ENCODE results near the gene CASQ1. TPM values are rescaled to one million over a fixed set of nuclear protein-coding genes. Genes with fewer than 3 reads are reported as not detected.

Gene CASQ1
- total RNA-seq, 6 donors from 2014 or later: 0.17 to 0.91 TPM; not detected in 4

DNA sequence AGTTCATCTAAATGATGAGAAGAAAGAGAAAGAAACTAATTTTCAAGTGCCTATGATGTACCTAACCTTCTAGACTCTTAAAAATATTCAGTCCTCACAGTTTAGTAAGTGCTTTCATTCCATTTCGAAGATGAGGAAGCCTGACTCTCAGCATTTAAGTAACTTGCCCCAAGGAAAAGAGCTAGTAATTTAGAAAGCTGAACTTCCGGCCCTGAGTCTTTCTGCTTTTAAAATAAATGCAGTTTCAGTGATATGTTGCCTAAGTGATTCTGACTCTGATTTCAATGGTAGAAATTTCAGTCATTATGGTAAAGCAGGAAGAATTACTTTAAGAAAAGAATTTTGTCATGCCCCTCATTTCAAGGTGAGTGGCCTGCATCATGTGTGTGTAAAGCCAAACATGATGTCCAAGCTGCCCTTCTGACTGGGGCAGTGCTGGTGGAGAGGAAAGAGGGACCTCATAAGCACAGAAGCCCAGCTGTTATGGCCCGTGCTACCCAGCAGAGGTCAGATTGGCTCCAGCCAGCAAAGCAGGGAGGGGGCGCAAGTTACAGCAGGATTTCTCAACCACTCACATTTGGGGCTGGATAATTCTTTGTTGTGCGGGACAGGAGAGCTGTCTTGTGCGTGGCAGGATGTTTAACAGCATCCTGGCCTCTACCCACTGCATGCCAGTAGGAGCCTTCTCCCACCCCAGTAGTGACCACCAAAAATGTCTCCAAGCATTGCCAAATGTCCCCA, 28.2 kb upstream of the CASQ1 start:
- TF ChIP-seq EP300 (IDR thresholded peaks at IDR 0.05) (no peak), POLR2A (IDR thresholded peaks at IDR 0.05) (no peak)
- TF ChIP-seq, protein P1, sequence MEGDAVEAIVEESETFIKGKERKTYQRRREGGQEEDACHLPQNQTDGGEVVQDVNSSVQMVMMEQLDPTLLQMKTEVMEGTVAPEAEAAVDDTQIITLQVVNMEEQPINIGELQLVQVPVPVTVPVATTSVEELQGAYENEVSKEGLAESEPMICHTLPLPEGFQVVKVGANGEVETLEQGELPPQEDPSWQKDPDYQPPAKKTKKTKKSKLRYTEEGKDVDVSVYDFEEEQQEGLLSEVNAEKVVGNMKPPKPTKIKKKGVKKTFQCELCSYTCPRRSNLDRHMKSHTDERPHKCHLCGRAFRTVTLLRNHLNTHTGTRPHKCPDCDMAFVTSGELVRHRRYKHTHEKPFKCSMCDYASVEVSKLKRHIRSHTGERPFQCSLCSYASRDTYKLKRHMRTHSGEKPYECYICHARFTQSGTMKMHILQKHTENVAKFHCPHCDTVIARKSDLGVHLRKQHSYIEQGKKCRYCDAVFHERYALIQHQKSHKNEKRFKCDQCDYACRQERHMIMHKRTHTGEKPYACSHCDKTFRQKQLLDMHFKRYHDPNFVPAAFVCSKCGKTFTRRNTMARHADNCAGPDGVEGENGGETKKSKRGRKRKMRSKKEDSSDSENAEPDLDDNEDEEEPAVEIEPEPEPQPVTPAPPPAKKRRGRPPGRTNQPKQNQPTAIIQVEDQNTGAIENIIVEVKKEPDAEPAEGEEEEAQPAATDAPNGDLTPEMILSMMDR (IDR thresholded peaks at IDR 0.05): peak in 2 of 6 experiments; percentile 29 to 37
- Histone ChIP-seq H3K27me3 (no peaks in the 10 kb centered on the region), H3K27ac (no peak overlapping the region), H3K4me1 (peaks cover 0 to 7% (median 3%) of the 10 kb centered on the region in 4 donors), H3K36me3 (no peaks in the 10 kb centered on the region), H3K9me3 (no peaks in the 10 kb centered on the region), H3K4me3 (no peak overlapping the region)
- peak in 1 of 2 donors; percentile 20 for ATAC-seq (ENCODE audit: low FRiP score in 2 of 2)
- DNase-seq: peak in 1 of 2 donors; percentile 39
- 53 to 65% methylated on average over 4 to 6 of the region's 6 CpGs for WGBS, 2 donors

DNA sequence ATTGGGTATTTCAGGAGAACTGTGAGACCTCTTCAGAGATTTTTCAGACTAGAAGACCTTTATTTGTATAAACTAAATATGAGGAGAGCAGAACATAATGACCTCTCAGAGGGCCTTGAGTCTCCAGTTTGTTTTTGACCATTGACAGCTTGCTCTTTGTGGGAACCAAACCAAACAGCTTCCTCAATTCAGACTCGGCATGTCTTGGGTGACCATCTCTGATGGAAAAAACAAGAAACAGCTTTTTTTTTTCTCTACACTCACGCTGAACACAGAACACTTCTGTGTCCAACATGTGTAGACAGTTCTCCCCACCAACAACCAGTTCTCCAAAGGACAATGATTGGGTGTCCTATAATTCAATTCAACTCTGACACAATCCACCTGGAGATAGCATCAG, 27.4 kb upstream of the CASQ1 start:
- Histone ChIP-seq H3K4me3 (no peak overlapping the region), H3K27ac (no peak overlapping the region), H3K36me3 (no peaks in the 10 kb centered on the region), H3K9me3 (no peaks in the 10 kb centered on the region), H3K27me3 (no peaks in the 10 kb centered on the region), H3K4me1 (peaks cover 0 to 7% (median 3%) of the 10 kb centered on the region in 4 donors)
- WGBS, 2 donors: 57 to 61% methylated on average over 2 of the region's 2 CpGs
- ATAC-seq (ENCODE audit: low FRiP score in 2 of 2): no peak
- TF ChIP-seq POLR2A (IDR thresholded peaks at IDR 0.05) (no peak), POLR2AphosphoS5 (IDR thresholded peaks at IDR 0.05) (no peak), EP300 (IDR thresholded peaks at IDR 0.05) (no peak)
- TF ChIP-seq, protein P1 (IDR thresholded peaks at IDR 0.05): no peak
- DNase-seq: no peak

DNA sequence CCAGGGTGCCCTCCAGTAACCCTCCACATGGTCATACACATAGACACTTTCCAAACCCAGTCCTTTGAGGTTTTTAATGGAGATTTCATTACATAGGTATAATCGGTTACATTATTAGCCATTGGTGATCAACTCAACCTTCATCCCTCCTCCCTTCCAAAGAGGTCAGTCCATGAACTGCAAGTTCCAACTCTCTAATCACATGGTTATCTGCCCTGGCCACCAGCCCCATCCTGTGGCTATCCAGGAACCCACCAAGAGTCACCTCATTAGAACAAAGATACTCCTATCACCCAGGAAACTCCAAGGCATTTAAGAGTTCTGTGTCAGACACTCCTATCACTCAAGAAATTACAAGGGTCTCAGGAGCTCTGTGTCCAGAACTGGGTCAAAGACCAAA, 26.8 kb upstream of the CASQ1 start:
- DNase-seq (no peak), ATAC-seq (ENCODE audit: low FRiP score in 2 of 2) (no peak)
- TF ChIP-seq POLR2AphosphoS5 (IDR thresholded peaks at IDR 0.05): no peak
- no peak for TF ChIP-seq EP300 (IDR thresholded peaks at IDR 0.05)
- TF ChIP-seq POLR2A (IDR thresholded peaks at IDR 0.05): no peak
- TF ChIP-seq, protein P1 (IDR thresholded peaks at IDR 0.05): no peak
- H3K4me1 ChIP-seq: peaks cover 0 to 7% (median 3%) of the 10 kb centered on the region in 4 donors
- no peak overlapping the region for H3K4me3 ChIP-seq
- no peaks in the 10 kb centered on the region for H3K36me3 ChIP-seq
- no peaks in the 10 kb centered on the region for H3K9me3 ChIP-seq
- WGBS, 2 donors: 78 to 100% methylated on average over 1 of the region's 1 CpG
- no peak overlapping the region for H3K27ac ChIP-seq
- no peaks in the 10 kb centered on the region for H3K27me3 ChIP-seq

DNA sequence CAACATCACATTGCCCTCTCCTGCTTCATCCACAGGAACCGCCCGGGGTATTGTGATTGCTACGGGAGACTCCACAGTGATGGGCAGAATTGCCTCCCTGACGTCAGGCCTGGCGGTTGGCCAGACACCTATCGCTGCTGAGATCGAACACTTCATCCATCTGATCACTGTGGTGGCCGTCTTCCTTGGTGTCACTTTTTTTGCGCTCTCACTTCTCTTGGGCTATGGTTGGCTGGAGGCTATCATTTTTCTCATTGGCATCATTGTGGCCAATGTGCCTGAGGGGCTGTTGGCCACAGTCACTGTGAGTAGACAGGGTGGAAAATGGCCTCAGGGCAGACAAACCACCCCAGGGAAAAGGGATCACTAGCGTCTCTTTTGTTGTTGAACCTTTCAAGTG, 26.3 kb upstream of the CASQ1 start:
- Histone ChIP-seq H3K27me3 (no peaks in the 10 kb centered on the region), H3K9me3 (no peaks in the 10 kb centered on the region), H3K4me1 (peaks cover 0 to 7% (median 3%) of the 10 kb centered on the region in 4 donors), H3K36me3 (no peaks in the 10 kb centered on the region), H3K4me3 (no peak overlapping the region), H3K27ac (no peak overlapping the region)
- TF ChIP-seq EP300 (IDR thresholded peaks at IDR 0.05): no peak
- TF ChIP-seq POLR2A (IDR thresholded peaks at IDR 0.05): no peak
- TF ChIP-seq POLR2AphosphoS5 (IDR thresholded peaks at IDR 0.05): no peak
- TF ChIP-seq, protein P1 (IDR thresholded peaks at IDR 0.05): no peak
- ATAC-seq (ENCODE audit: low FRiP score in 2 of 2) (no peak), DNase-seq (no peak)
- WGBS, 2 donors: 78 to 82% methylated on average over 10 of the region's 10 CpGs
